Transverse colon (tissue), 4 donors: ENCODE measurements around the gene DMD.

Experiments used
- CTCF ChIP-seq, 5 experiments: fragments of 200-600 bp in 3 of 5; fragments of 450-650 bp in 2 of 5; sonication (generic) in 3 of 5; IDR thresholded peaks; 1 replicate in 2 of 5; 2 replicates in 3 of 5; pipeline ENCODE4 v1.5.1; 2016 to 2017; ENCODE audit warnings: antibody characterized with exemption in 5 of 5, inconsistent platforms in 3 of 5, mild to moderate bottlenecking in 2 of 5, moderate library complexity in 1 of 5
- EP300 ChIP-seq: sonication (generic); formaldehyde crosslinking; IDR thresholded peaks from one replicate; pipeline ENCODE4 v1.6.1; 2017; ENCODE audit warnings: antibody characterized with exemption, low read depth
- POLR2A ChIP-seq: fragments of 450-650 bp; IDR thresholded peaks from one replicate; pipeline ENCODE4 v1.6.1; 2016; ENCODE audit warnings: antibody characterized with exemption, mild to moderate bottlenecking, moderate library complexity
- POLR2AphosphoS5 ChIP-seq, 3 donors: sonication (generic); formaldehyde crosslinking; IDR thresholded peaks; one replicate each; pipeline ENCODE4 v1.6.1; 2016; ENCODE audit warnings: antibody characterized with exemption in 3 of 3

DNA sequence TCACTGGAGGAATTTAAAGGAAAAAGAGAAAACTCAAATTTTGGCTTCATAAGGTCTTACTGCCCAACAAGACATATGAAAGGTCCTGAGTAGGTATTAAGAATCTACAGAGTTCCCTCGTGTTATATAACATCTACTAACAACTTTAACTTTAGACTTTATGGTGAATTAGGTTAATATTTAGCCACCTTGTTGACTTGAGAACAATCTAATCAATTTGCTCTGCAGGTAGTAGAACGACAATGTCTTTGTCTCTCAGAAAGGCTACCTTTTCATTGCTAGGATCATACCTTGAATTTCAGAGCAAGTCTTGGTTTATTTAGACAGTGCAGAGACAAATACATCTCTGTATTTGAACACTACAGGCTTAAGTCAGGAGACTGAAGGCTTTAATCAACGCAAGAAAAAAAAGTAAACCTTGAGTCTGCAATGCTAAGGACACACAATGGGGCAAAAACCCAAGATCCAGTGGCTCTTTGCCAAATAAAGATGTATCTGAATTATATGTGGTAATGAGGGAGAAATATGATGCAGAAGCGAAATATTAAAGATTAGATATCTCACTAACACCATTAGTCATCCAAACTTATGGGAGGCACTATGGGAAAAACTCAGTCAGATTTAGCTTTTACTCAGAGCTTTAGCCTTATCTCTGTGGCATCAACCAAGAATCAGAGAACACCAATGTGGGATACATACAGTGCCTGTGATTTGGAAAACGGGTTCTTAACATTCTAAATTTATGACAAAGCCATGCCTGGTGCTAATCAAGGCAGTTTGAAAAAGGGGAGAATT is 2045.9 kb downstream of the DMD start:
- no peak for TF ChIP-seq CTCF (IDR thresholded peaks at IDR 0.05)
- no peak for TF ChIP-seq POLR2AphosphoS5 (IDR thresholded peaks at IDR 0.05)
- no peak for TF ChIP-seq POLR2A
- no peak for TF ChIP-seq EP300
